ENCODE data around the gene NOCT. TPM values are rescaled to one million over a fixed set of nuclear protein-coding genes. Genes with fewer than 3 reads are reported as not detected.

Gene NOCT
- polyA plus RNA-seq, 1 donor from 2014 or later, result 5.1 TPM

DNA sequence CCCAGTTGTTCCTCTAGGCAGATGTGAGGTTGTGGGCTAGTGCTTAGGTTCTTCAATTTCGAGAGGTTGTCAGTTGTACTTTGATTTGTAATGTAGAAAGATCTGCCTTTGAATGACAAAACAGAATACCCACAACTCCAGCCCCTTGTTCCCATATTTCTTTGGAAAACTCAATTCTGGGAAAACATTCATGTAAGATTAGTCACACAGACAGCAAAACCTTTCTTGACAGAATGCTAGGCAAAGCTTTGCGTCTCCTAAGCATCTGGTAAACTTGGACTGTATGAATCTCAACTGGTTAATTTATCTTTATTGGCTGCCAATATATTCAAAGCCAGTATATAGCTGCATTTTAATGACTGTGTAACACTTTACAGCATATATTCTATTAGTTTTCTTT, 34.9 kb downstream of the NOCT start:
- no peaks in the 10 kb centered on the region for H3K9me3 ChIP-seq (ENCODE audit: low read length)
- no peaks in the 10 kb centered on the region for H3F3A ChIP-seq (ENCODE audit: insufficient read depth, low read length, poor library complexity, severe bottlenecking)
- H3K9ac ChIP-seq (ENCODE audit: low read length), result no peak overlapping the region
- no peak overlapping the region for H3K4me2 ChIP-seq (ENCODE audit: low read length)
- peaks cover 3% of the 10 kb centered on the region for H3K79me2 ChIP-seq (replicated peaks; ENCODE audit: insufficient read depth, low read length)
- H2AFZ ChIP-seq (ENCODE audit: low read depth, low read length), result no peak overlapping the region
- no peaks in the 10 kb centered on the region for H3K27me3 ChIP-seq (ENCODE audit: insufficient read depth, low read depth, low read length)
- H3K36me3 ChIP-seq (ENCODE audit: insufficient read depth, low read length), result no peaks in the 10 kb centered on the region
- H3K4me3 ChIP-seq (ENCODE audit: low read length), result no peak overlapping the region
- no peak for TF ChIP-seq EZH2 (IDR thresholded peaks at IDR 0.05; ENCODE audit: borderline replicate concordance, insufficient read depth, low read length, poor library complexity, severe bottlenecking)
- no peak for TF ChIP-seq RAD21 (conservative IDR thresholded peaks at IDR 0.05)
- no peak for TF ChIP-seq TAF1 (IDR thresholded peaks at IDR 0.05; ENCODE audit: low read depth)
- TF ChIP-seq EP300 (conservative IDR thresholded peaks at IDR 0.05; ENCODE audit: poor library complexity, severe bottlenecking), result no peak
- no peak for TF ChIP-seq REST (IDR thresholded peaks at IDR 0.05; ENCODE audit: borderline replicate concordance)
- no peak for TF ChIP-seq POLR2AphosphoS5 (IDR thresholded peaks at IDR 0.05)
- TF ChIP-seq, protein P1, sequence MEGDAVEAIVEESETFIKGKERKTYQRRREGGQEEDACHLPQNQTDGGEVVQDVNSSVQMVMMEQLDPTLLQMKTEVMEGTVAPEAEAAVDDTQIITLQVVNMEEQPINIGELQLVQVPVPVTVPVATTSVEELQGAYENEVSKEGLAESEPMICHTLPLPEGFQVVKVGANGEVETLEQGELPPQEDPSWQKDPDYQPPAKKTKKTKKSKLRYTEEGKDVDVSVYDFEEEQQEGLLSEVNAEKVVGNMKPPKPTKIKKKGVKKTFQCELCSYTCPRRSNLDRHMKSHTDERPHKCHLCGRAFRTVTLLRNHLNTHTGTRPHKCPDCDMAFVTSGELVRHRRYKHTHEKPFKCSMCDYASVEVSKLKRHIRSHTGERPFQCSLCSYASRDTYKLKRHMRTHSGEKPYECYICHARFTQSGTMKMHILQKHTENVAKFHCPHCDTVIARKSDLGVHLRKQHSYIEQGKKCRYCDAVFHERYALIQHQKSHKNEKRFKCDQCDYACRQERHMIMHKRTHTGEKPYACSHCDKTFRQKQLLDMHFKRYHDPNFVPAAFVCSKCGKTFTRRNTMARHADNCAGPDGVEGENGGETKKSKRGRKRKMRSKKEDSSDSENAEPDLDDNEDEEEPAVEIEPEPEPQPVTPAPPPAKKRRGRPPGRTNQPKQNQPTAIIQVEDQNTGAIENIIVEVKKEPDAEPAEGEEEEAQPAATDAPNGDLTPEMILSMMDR (IDR thresholded peaks at IDR 0.05; ENCODE audit: poor library complexity, severe bottlenecking), result no peak
- no peak for TF ChIP-seq SMC3 (conservative IDR thresholded peaks at IDR 0.05; ENCODE audit: poor library complexity)
- TF ChIP-seq MXI1 (conservative IDR thresholded peaks at IDR 0.05; ENCODE audit: poor library complexity, severe bottlenecking), result no peak
- no peaks in the 10 kb centered on the region for H3K9me2 ChIP-seq (ENCODE audit: insufficient read depth, low read length)
- H4K20me1 ChIP-seq (ENCODE audit: insufficient read depth), result no peaks in the 10 kb centered on the region
- no peak overlapping the region for H3K27ac ChIP-seq (ENCODE audit: low read length)

GRCh38 chr4:139053909-139054308, 38.3 kb downstream of the NOCT start:
- no peak for TF ChIP-seq EZH2 (IDR thresholded peaks at IDR 0.05; ENCODE audit: borderline replicate concordance, insufficient read depth, low read length, poor library complexity, severe bottlenecking)
- no peak for TF ChIP-seq EP300 (conservative IDR thresholded peaks at IDR 0.05; ENCODE audit: poor library complexity, severe bottlenecking)
- TF ChIP-seq SMC3 (conservative IDR thresholded peaks at IDR 0.05; ENCODE audit: poor library complexity), result no peak
- no peak for TF ChIP-seq POLR2AphosphoS5 (IDR thresholded peaks at IDR 0.05)
- no peak for TF ChIP-seq MXI1 (conservative IDR thresholded peaks at IDR 0.05; ENCODE audit: poor library complexity, severe bottlenecking)
- TF ChIP-seq, protein P1 (IDR thresholded peaks at IDR 0.05; ENCODE audit: poor library complexity, severe bottlenecking), result no peak
- TF ChIP-seq REST (IDR thresholded peaks at IDR 0.05; ENCODE audit: borderline replicate concordance), result no peak
- TF ChIP-seq RAD21 (conservative IDR thresholded peaks at IDR 0.05), result no peak
- TF ChIP-seq TAF1 (IDR thresholded peaks at IDR 0.05; ENCODE audit: low read depth), result no peak
- H2AFZ ChIP-seq (ENCODE audit: low read depth, low read length), result no peak overlapping the region
- H4K20me1 ChIP-seq (ENCODE audit: insufficient read depth), result no peaks in the 10 kb centered on the region
- no peak overlapping the region for H3K4me2 ChIP-seq (ENCODE audit: low read length)
- peaks cover 3% of the 10 kb centered on the region for H3K79me2 ChIP-seq (replicated peaks; ENCODE audit: insufficient read depth, low read length)
- H3K4me3 ChIP-seq (ENCODE audit: low read length), result no peak overlapping the region
- H3K9ac ChIP-seq (ENCODE audit: low read length), result no peak overlapping the region
- H3K36me3 ChIP-seq (ENCODE audit: insufficient read depth, low read length), result peaks cover 9% of the 10 kb centered on the region
- no peaks in the 10 kb centered on the region for H3F3A ChIP-seq (ENCODE audit: insufficient read depth, low read length, poor library complexity, severe bottlenecking)
- no peaks in the 10 kb centered on the region for H3K9me2 ChIP-seq (ENCODE audit: insufficient read depth, low read length)
- no peak overlapping the region for H3K27ac ChIP-seq (ENCODE audit: low read length)
- H3K9me3 ChIP-seq (ENCODE audit: low read length), result no peaks in the 10 kb centered on the region
- H3K27me3 ChIP-seq (ENCODE audit: insufficient read depth, low read depth, low read length), result no peaks in the 10 kb centered on the region
